HG02588 (cell line): ENCODE measurements around the gene ZDHHC11B.
"Not testable (repeated sequence)": the region's sequence is repeated elsewhere in the genome, so short reads cannot be mapped to it uniquely, and the experiment has no call there.

Experiments used
- ATAC-seq: cut with Tn5 transposase; IDR thresholded peaks from one replicate; pipeline ENCODE4 v1.9.1; 2021; ENCODE audit warnings: mild to moderate bottlenecking, moderate library complexity; ENCODE audit not compliant: unreplicated experiment

The ZDHHC11B gene

DNA sequence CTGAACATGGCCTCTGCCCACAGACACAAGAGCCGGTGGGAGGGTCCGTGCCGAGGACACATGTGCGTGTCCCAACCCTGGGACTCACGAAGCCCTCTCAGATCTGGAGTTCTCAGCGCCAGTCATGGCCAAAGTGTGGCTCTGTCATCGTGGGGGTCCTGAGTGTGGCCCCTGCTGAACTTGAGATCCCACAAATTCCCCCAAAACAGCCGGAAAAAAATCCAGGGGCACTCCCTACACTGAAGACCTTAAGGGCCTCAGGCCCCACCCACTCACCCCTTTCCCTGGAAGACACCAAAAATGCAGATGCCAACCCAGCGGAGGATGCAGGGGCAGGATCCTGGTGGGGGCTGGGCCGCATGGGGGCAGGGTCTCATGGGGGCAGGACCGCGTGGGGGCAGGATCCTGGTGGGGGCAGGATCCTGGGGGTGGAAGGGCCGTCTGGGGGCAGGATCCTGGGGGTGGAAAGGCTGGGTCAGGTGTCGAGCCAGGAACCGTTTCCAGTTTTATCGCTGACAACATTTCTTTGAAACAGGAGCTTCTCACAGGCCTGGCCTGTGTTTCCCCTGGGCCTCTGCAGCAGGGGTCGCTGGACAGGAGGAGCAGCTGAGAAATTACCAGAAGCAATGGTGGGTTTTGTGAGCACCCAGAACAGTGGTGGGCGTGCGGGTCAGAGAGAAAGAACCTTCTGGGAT, 13.3 kb downstream of the ZDHHC11B start:
- ATAC-seq = not testable (repeated sequence)

DNA sequence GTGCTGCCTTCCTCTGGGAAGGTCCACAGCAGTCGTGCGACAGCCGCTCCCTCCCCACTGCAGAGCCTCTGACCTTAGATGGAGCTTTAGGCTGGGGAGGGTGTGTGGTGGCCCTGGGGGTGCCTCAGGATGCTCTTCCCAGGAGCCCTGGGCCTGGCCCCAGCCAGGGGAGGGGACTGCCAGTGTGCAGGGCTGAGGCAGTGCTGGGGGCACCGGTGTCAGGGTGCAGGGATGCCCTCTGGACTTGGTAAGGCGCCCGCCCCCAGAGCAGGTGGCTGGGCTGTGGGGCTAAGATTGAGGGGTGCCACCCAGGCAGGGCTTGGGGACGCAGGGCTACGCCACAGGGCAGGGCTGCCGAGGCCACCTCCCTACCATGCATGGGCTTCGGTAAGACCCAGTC, 13.9 kb downstream of the ZDHHC11B start:
- ATAC-seq = not testable (repeated sequence)

DNA sequence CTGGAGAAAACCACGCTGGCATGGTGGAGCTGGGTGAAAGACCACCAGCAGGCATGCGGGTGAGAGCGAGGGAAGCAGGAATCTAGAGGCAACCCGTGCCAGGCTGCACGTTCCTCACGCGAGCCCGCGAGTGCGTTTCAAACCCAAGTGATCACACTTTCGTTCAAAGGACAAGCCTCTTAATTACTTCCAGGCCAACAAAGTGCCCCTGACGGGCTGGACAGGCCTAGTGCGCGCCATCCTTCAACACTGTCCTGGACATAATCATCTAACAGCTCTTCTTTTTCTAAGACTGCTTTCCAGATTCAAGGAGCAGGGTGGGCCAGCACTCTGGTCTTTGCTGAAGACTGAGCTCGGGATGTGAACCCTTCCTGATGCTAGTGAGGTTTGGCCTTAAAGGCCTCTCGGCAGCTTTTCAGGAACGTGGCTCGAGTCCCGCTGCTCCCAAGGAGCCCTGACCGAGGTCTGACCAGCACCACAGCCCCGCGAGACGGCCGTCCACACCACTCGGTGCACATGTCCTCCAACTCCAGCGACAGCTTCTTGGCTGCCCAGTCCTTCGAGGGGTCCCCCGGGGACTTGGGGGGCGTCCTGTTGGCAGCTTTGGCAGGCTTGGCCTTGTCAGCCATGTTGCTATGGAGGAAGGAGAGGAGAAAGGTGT, 14.9 kb downstream of the ZDHHC11B start:
- ATAC-seq = not testable (repeated sequence)

DNA sequence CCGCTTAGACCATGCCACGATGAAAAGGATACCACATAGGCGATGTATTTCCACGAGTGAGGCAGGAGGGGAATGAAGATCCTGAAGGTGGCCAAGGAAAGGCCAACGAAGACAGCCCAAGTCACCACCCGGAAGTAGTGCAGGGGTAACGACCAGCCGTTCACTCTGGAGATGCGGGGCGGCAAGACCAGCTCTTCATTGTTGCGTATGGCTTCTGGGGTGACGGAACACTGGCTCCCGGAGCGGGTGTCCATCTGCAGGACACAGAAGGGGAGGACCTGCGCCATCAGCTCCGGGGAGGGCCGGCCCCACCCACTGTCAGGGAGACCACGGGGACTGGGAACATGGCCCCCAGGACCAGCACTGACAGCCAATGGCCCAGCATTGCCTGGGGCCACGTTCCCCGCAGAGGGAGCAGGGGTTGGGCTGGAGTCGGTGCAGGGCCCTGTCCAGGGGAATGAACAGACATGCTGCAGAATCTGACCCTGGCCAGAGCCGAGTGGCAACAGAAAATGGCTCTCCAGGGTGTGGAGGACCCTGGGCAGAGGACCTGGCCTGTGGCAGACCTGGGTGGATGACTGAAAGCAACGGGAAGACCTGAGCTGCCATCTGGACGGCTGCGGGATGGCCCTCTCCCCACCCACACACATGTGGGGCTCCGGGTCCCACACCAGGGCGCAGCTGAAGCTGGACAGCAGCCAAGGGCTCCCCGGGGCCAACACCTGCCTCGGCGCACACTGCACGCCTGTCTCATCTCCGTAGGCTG, 17.7 kb downstream of the ZDHHC11B start:
- no peak for ATAC-seq

DNA sequence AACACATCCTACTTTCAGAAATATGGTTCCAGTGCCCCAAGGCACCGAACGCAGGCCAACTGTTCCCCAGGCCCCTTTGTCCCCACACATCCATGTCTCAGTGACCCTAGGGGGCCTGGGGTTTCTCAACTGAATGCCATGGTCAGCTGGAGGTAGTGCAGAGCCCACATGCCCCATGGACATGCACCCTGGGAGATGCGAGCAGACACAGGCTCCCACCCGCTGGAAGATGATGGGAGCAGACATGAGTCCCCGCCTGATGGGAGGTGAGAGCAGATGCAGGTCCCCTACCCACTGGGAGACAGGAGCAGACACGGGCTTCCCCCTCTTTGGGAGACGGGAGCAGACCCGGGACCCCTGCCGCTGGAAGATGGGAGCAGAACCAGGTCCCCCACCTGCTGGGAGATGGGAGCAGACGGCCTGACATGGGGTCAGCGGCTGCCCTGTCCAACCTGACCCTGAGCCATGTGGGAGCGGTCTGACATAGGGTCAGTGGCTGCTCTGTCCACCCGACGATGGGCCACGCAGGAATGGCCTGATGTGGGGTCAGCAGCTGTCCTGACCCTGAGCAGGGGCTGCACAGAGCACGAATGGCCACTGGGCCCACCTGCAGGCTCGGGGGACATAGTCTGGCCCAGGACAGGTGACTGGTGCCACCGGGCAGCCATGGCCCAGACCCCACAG, 18.4 kb downstream of the ZDHHC11B start:
- no peak for ATAC-seq

DNA sequence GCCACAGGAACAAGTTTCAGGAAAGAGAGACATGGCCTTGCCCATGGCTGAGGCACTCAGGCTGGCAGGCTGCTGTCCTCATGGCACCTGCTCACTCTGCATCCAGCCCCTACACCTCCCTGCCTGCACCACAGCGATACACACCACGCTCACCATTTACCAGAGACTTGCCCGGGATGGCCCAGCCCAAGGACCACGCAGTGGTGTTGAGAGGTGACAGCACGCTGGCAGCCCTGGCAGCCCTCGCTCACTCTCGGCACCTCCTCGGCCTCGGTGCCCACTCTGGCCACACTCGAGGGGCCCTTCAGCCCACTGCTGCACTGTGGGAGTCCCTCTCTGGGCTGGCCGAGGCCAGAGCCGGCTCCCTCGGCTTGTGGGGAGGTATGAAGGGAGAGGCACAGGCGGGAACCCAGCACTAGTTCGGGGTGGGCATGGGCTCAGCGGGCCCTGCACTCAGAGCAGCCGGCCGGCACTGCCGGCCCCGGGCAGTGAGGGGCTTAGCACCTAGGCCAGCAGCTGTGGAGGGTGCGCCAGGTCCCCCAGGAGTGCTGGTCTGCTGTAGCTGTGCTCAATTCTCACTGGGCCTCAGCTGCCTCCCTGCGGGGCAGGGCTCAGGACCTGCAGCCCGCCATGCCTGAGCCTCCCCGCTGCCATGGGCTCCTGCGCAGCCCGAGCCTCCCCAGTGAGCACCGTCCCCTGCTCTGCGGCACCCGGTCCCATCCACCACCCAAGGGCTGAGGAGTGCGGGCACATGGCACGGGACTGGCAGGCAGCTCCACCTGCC, 20.3 kb downstream of the ZDHHC11B start:
- ATAC-seq = no peak

DNA sequence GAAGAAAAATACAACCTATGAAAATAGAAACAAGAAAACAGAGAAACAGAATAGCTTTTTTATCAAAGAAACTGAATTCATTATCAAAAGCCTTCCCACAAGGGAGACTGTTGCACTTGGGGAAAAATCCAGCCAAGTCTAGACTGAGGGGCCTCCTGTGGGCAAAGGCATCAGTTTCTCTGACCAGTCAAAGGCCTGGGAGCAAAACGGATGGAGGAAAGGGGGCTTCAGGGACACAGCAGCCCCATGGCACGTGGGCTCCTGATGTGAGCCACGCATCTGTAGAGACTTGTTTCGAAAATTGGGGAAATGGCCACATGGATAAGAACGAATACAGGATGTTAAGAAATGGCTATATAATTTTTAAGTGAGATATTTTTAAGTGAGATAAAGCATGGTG, 21.1 kb downstream of the ZDHHC11B start:
- ATAC-seq = no peak

DNA sequence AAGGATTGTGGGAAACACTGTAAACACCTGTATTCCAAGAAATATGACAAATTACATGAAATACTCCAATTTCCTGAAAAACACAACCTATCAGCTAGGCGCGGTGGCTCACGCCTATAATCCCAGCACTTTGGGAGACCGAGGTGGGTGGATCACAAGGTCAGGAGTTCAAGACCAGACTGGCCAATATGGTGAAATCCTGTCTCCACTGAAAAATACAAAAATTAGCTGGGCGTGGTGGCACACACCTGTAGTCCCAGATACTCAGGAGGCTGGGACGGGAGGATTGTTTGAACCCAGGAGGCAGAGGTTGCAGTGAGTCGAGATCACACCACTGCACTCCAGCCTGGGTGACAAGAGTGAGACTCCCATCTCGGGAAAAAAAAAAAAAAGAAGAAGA, 21.5 kb downstream of the ZDHHC11B start:
- not testable (repeated sequence) for ATAC-seq

DNA sequence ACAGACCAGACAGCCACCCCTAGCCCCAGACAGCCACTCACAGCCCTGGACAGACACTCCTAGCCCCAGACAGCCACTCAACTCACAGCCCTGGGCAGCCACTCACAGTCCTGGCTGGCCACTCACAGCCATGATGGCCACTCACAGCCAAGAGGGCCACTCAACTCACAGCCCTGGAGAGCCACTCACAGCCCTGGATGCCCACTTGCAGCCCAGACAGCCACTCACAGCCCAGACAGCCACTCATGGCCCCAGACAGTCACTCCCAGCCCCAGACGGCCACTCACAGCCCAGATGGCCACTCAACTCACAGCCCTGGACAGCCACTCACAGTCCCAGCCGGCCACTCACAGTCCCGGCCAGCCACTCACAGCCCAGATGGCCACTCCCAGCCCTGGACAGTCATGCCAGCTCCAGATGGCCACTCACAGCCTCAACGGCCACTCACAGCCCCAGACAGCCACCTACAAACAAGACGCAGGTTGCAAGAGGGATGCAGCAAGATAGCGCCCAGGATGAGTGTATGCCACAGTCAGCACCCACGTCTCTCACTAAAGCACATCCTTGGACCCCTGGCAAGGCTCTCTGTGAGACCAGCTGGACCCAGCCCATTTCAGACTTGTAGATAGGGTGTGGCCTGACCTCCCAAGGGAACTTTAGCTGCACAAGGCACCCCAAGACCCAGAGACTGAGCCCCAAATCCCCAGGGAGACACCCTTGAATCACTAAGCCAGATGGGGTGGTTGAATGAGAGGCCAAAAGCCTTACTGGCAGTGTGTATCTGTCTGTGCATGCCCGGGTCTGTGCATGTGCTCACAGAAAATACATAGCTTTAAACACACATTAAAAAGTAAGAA, 22.4 kb downstream of the ZDHHC11B start:
- ATAC-seq = no peak

DNA sequence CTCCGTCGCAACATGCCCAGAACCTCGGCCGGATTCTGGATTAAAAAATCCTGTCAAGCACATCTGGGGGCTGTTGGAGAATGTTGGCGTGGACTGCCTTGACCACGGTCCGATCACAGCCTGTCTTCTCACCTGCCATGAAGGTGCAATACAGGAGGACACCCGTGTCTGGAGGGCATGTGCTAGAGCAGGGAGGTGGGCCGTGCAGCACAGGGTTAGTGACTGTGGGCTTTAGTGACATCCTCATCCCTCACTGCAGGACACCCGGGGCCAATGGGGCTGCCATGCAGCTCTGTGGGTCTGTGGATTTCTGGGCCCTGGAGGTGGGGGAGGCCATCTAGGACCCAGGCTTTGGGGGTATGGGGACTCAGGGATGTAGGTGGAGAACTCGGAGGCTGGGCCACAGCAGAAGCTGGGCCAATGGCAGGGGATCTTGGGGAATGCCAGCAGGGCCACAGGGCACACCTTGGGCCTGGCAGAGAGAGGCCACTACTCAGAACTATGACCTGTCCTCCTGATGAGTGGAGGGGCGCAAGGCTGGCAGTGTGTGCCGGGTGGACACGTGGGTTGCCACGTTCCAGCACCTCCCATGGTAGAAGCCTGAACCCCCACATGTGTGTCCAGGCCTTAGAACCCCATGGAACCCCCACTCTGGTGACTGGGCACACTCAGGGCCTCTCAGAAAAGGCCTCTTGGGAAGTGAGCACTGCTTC, 23.3 kb downstream of the ZDHHC11B start:
- ATAC-seq = no peak

DNA sequence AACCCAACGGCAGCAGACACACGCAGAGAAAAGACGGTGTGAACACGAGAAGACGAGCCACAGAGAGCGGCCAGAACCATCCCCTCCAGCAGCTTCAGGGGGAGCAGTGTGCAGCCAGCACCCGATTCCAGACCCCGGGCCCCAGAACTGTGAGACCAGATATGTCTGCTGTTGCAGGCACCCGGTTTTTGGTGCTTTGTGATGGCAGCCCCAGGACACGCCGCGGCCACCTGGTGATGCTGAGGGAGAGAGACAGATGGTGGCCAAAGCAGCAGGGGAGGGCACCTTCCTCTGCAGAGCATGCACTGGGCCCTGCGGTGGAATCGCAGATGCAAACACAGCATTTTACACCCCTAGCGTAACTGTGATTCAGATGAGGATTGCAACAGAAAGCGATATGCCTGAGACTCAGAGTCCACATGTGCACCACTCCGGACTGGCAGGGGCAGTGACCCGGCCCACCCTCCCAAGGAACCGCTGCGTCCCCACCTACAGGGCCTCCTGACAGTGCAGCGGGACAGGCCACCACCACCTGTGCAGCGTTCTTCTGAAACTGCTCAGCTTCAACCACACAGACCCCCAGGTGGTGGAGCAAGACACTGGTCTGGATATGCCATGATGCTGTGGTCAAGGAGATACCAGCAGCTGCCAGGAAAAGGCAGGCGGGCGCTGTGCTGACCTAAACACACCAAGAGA, 24.0 kb downstream of the ZDHHC11B start:
- no peak for ATAC-seq

DNA sequence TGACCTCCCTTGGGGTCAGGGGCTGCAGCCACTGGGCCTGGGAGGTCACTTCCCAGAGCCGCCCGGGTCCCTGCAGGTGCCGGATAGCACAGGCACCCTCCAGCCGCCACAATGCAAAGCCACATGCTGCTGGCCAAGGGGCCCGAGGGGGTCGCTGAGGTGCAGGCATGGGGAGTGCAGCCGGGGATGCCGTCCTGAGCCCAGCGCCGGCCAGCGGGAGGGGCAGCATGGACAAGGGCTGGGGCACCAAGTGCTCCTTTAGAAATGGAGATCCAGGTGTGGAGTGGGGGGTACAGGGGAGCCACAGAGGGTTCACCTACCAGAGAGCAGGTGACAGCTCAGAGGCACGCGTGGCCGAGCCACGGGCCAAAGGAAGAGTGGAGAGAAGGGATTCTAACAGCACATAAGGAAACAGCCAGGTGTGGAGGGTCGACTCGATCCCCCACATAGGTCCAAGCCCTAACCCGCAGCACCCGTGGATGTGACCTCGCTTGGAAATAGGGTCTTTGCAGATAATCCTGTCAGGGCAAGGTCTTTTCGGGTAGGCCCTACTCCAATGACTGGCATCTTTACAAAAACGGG, 24.7 kb downstream of the ZDHHC11B start:
- no peak for ATAC-seq

DNA sequence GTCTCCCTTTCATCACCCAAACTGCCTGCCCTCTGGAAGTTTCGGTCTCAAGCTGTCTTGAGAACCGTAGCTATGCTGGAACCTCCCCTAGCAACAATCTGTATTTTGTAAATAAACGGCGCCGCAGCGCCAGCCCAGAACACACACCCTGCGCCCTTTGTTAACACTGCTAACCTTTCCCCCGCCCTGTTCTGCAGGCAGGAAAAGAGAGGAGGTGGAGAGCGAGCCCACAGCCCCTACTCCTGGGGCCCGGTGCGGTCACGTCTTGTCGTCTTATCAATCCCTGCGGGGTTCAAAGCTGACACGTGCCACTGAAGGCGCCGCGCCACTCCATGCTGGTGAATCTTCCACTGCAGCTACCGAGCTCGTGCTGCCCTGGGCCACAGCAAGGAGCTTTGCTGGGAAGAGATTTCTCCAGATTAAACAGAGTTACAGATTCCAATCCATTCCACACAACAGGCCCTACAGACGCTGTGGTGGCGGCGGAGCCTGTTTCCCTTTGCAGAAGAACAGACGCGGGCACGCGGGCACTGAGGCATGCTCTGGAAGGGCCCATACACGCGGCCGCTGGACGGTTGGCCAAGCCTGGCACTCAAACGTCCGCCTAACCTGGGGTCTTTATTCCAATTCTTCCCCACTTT, 25.3 kb downstream of the ZDHHC11B start:
- ATAC-seq = no peak

DNA sequence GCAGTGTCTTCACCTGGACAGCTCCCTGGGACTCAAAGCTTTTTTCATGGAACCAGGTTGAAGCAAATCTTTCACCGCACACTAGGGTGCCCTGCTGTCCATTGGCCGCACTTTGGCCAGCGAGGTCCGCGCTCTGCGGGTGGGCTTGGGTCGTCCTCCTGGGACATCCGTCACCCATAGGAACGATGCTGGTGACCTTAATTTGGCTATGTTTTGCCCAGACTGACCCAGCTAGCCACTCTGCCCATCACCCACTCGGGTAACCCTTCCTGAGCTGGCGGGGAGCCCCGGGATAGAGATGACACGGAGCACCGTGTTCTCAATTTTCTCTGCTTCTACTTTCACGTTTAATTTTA, 25.9 kb downstream of the ZDHHC11B start:
- no peak for ATAC-seq

DNA sequence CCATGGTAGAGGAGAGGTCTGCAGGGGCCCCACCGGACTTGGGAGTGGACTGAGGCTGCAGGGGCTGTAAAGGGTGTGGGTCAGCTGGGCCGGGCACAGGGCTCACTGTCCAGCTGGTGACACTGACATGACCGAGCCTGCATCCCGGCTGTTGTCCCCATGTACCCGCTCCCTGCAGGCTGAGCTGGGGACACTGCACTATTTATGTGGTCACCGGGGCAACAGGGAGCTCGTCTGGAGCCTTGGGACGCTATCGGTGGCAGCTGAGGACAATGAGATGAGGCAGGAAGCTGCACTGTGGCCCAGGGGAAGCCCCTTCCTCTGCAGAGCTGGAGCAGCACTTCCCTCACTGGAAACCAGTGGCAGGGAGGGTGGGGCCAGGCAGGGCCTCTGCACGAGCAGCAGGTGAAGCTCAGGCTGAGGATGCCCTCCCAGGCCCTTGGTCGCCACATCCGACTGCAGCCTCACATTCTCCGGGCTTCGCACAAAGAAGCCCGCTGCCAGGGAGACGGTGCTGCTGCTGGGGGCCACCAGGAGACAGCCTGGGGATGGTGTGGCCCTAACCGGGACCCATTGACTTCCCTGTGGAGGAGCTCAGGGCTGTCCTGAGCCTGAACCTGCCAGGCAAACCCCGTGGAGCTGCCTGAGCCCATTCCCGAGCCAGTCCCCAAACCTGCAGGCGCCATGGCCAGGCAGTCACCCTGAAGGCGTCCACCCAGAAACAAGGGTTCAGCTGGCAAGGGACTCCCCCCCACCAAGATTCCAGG, 26.4 kb downstream of the ZDHHC11B start:
- ATAC-seq = no peak

DNA sequence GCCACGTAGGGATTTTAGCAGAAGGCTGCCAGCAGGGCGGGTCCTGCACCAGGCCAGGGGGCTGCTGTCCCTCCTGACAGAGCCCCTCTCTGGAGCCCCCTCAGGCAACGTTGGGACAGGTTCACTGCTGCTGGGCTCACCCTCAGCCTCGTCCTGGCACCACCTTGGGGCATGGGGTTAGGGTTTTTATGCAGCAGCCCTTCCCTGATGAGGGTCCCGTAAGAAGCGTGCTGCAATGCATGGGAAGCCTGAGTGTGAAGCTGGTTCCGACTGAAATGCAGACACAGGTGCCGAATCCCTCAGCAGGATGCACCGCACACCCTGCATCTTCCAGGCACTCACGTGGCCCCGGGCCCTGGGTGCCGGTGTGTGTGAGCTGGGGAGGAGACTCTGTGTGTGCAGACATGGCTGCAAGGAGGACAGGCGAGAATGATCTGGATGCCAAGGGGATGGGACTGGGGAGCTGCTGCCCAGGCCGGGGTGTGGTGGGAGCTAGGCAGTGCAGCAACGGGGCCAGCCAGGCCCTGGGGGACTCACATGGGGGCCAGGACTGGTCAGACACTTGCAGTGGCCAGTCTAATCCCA, 27.1 kb downstream of the ZDHHC11B start:
- ATAC-seq = no peak
